Lower leg skin (tissue), 3 donors: Measurements from ENCODE around the gene SLC45A3.

ENCODE experiments used
- CTCF ChIP-seq, 3 donors: fragments of 450-650 bp; IDR thresholded peaks; one replicate each; pipeline ENCODE4 v1.5.1; 2016; ENCODE audit warnings: antibody characterized with exemption in 3 of 3, mild to moderate bottlenecking in 3 of 3, moderate library complexity in 2 of 3
- POLR2A ChIP-seq, 2 donors: fragments of 450-650 bp; IDR thresholded peaks; one replicate each; pipeline ENCODE4 v1.6.1; 2016 to 2017; ENCODE audit warnings: antibody characterized with exemption in 2 of 2, mild to moderate bottlenecking in 1 of 2, moderate library complexity in 1 of 2

DNA sequence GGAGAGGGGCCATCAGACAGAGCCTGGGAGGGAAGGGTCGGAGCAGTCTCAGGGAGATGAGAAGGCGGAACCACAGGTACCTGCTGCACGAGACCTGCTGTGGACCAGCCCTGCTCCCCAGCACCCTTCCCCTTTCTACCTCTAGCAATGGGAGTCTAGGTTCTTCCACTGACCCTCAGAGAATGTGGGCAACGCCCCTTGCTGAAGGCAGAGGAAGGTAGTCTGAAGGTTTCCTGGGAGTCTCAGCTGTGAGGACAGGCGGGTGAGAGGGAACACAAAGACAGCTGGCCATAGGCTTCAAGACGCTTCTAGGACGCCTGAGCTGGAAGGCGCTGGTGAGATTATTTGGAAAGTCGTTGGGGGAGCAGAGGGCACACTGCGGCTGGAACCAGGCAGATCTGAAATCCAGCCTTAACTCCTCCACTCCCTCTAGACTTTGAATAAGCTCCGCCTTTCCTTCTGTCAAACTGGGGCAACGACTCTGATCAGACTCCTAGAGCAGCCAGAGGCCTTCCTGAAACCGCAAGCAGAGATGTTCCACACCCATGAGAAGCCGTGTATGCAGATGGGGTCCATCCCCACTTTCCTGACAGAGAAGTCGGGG is 18.1 kb downstream of the SLC45A3 start:
- TF ChIP-seq CTCF (IDR thresholded peaks at IDR 0.05) (no peak), POLR2A (IDR thresholded peaks at IDR 0.05) (no peak)
